Measurements from ENCODE around the gene NCAM2. TPM values are rescaled to one million over a fixed set of nuclear protein-coding genes. Genes with fewer than 3 reads are reported as not detected.

Gene NCAM2
- polyA plus RNA-seq, 1 donor = 9.9 TPM

- DNase-seq = no peak
Measured at GRCh38 chr21:21175798-21176334, 177.7 kb downstream of the NCAM2 start.

GRCh38 chr21:21177353-21177986, 179.3 kb downstream of the NCAM2 start:
- no peak for DNase-seq

- DNase-seq = no peak
Measured at GRCh38 chr21:21179619-21180298, 181.6 kb downstream of the NCAM2 start.

GRCh38 chr21:21182401-21183010, 184.3 kb downstream of the NCAM2 start:
- DNase-seq = no peak

GRCh38 chr21:21183092-21183491, 184.9 kb downstream of the NCAM2 start:
- no peak for DNase-seq

- DNase-seq = no peak
Measured at GRCh38 chr21:21184771-21185528, 186.7 kb downstream of the NCAM2 start.

GRCh38 chr21:21187579-21187978, 189.4 kb downstream of the NCAM2 start:
- no peak for DNase-seq

- DNase-seq = peak; percentile 4
Measured at GRCh38 chr21:21188513-21189195, 190.4 kb downstream of the NCAM2 start.

- DNase-seq = no peak
Measured at GRCh38 chr21:21195417-21195943, 197.3 kb downstream of the NCAM2 start.

GRCh38 chr21:21196087-21196486, 197.9 kb downstream of the NCAM2 start:
- no peak for DNase-seq

GRCh38 chr21:21196848-21197247, 198.6 kb downstream of the NCAM2 start:
- no peak for DNase-seq

- no peak for DNase-seq
Measured at GRCh38 chr21:21199342-21200102, 201.3 kb downstream of the NCAM2 start.

- peak; percentile 2 for DNase-seq
Measured at GRCh38 chr21:21200103-21200938, 202.1 kb downstream of the NCAM2 start.

GRCh38 chr21:21200939-21201615, 202.9 kb downstream of the NCAM2 start:
- DNase-seq = no peak

GRCh38 chr21:21203822-21204339, 205.7 kb downstream of the NCAM2 start:
- no peak for DNase-seq

- DNase-seq = no peak
Measured at GRCh38 chr21:21204366-21204996, 206.3 kb downstream of the NCAM2 start.

- no peak for DNase-seq
Measured at GRCh38 chr21:21205604-21206003, 207.4 kb downstream of the NCAM2 start.

- DNase-seq = peak; percentile 12
Measured at GRCh38 chr21:21210552-21210951, 212.3 kb downstream of the NCAM2 start.
